Measurements from ENCODE around the gene JARID2. TPM values are rescaled to one million over a fixed set of nuclear protein-coding genes. Genes with fewer than 3 reads are reported as not detected.

The JARID2 gene
- total and polyA plus RNA-seq, 2 of the 13 experiments (the other 11 are each of a cell fraction or from before 2014, with no cell fraction given), result 7.5 to 10.3 TPM

DNA sequence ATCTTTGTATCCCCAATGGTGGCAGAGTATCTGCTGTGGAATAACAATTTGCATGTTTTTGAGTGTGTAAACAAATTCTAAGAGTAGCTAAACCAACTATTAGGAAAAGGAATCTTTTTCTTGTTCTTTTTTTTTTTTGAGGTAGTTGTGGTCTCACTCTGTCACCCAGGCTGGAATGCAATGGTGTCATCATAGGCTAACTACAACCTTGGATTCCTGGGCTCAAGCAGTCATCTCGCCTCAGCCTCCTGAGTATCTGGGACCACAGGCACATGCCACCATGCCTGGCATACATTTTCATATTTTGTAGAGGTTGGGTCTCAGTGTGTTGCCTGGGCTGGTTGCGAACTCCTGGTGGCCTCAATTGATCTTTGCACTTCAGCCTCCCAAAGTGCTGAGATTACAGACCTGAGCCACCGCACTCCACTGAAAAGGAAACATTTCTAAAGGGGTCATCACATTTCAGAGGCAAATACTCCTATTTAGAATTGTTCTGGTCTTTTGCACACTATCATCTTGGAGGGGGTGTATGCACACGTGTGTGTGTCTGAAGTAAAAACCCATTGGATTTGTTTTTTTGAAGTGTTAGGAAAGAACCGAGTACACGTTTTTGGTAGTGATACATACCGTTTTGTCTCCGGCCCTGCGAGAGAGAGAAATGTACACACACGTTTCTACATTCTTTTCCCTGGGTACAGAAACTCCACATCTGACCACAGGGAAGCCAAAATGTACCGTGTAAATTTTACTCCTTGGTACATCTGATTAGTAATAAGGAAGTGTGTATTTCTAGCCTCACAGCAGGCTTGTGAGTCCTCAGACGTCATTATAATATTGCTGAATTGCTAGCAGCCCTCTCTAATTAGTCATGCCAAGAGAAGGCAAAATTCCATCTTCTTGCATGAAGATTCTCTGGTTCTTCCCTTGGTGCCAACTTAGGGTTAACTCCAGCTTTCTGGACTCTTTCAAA lies 183.6 kb downstream of the JARID2 start (continued):
- peak; percentile 53; the same call in 1 of the 2 replicates for TF ChIP-seq AHDC1 (CRISPR knock-in tag; IDR thresholded peaks at IDR 0.05; ENCODE audit: borderline replicate concordance)
- TF ChIP-seq HNF4A (CRISPR knock-in tag; IDR thresholded peaks at IDR 0.05), result peak; percentile 86
- TF ChIP-seq NCOR1 (IDR thresholded peaks at IDR 0.05; ENCODE audit: borderline replicate concordance, low read length), result 0 out of 2 replicates have a peak, but pooled peaks have one; percentile 38
- TF ChIP-seq, protein P1, sequence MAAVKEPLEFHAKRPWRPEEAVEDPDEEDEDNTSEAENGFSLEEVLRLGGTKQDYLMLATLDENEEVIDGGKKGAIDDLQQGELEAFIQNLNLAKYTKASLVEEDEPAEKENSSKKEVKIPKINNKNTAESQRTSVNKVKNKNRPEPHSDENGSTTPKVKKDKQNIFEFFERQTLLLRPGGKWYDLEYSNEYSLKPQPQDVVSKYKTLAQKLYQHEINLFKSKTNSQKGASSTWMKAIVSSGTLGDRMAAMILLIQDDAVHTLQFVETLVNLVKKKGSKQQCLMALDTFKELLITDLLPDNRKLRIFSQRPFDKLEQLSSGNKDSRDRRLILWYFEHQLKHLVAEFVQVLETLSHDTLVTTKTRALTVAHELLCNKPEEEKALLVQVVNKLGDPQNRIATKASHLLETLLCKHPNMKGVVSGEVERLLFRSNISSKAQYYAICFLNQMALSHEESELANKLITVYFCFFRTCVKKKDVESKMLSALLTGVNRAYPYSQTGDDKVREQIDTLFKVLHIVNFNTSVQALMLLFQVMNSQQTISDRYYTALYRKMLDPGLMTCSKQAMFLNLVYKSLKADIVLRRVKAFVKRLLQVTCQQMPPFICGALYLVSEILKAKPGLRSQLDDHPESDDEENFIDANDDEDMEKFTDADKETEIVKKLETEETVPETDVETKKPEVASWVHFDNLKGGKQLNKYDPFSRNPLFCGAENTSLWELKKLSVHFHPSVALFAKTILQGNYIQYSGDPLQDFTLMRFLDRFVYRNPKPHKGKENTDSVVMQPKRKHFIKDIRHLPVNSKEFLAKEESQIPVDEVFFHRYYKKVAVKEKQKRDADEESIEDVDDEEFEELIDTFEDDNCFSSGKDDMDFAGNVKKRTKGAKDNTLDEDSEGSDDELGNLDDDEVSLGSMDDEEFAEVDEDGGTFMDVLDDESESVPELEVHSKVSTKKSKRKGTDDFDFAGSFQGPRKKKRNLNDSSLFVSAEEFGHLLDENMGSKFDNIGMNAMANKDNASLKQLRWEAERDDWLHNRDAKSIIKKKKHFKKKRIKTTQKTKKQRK (IDR thresholded peaks at IDR 0.05; ENCODE audit: low read length), result no peak
- no peak for TF ChIP-seq HOXA7 (CRISPR knock-in tag; IDR thresholded peaks at IDR 0.05)
- no peak for TF ChIP-seq PHF8 (CRISPR knock-in tag; IDR thresholded peaks at IDR 0.05)
- TF ChIP-seq, protein P2, sequence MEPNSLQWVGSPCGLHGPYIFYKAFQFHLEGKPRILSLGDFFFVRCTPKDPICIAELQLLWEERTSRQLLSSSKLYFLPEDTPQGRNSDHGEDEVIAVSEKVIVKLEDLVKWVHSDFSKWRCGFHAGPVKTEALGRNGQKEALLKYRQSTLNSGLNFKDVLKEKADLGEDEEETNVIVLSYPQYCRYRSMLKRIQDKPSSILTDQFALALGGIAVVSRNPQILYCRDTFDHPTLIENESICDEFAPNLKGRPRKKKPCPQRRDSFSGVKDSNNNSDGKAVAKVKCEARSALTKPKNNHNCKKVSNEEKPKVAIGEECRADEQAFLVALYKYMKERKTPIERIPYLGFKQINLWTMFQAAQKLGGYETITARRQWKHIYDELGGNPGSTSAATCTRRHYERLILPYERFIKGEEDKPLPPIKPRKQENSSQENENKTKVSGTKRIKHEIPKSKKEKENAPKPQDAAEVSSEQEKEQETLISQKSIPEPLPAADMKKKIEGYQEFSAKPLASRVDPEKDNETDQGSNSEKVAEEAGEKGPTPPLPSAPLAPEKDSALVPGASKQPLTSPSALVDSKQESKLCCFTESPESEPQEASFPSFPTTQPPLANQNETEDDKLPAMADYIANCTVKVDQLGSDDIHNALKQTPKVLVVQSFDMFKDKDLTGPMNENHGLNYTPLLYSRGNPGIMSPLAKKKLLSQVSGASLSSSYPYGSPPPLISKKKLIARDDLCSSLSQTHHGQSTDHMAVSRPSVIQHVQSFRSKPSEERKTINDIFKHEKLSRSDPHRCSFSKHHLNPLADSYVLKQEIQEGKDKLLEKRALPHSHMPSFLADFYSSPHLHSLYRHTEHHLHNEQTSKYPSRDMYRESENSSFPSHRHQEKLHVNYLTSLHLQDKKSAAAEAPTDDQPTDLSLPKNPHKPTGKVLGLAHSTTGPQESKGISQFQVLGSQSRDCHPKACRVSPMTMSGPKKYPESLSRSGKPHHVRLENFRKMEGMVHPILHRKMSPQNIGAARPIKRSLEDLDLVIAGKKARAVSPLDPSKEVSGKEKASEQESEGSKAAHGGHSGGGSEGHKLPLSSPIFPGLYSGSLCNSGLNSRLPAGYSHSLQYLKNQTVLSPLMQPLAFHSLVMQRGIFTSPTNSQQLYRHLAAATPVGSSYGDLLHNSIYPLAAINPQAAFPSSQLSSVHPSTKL (CRISPR knock-in tag; IDR thresholded peaks at IDR 0.05), result peak; percentile 26; the same call in 1 of the 2 replicates
- no peak for TF ChIP-seq NFE2L1 (CRISPR knock-in tag; IDR thresholded peaks at IDR 0.05; ENCODE audit: borderline replicate concordance)
- TF ChIP-seq GTF3A (CRISPR knock-in tag; conservative IDR thresholded peaks at IDR 0.05), result no peak
- TF ChIP-seq ZBTB49 (CRISPR knock-in tag; IDR thresholded peaks at IDR 0.05; ENCODE audit: borderline replicate concordance), result no peak

Data from HepG2 (cell line).